CD4-positive, alpha-beta memory T cell (primary cell): Measurements from ENCODE around the gene RFK. TPM values are rescaled to one million over a fixed set of nuclear protein-coding genes. Genes with fewer than 3 reads are reported as not detected.

Source experiments
- CTCF ChIA-PET: fragments of 350-600 bp; sonication (Branson Sonifier 250); formaldehyde crosslinking; loops from one replicate; lab custom pipeline; 2021; ENCODE audit warnings: inconsistent platforms; ENCODE audit not compliant: partially characterized antibody; lab: Charles Lee
- POLR2A ChIA-PET: fragments of 350-600 bp; sonication (Branson Sonifier 250); formaldehyde crosslinking; loops from one replicate; lab custom pipeline; 2021; ENCODE audit not compliant: partially characterized antibody; lab: Charles Lee
- DNase-seq, 5 donors: peaks; one replicate each; pipeline versions ENCODE4 v3.0.0 to v3.0.0-alpha.2; 2020 to 2022; ENCODE audit warnings: mixed read lengths in 1 of 5
- H3K27ac ChIP-seq: one replicate; pipeline ENCODE4 v1.7.0; 2013; ENCODE audit warnings: low read depth, low read length
- H3K27me3 ChIP-seq: 2 replicates; pipeline ENCODE4 v1.7.0; 2013; ENCODE audit warnings: mild to moderate bottlenecking, low read length, moderate library complexity; ENCODE audit not compliant: insufficient read depth
- H3K36me3 ChIP-seq: 2 replicates; pipeline ENCODE4 v1.7.0; 2013; ENCODE audit warnings: mild to moderate bottlenecking, low read length, moderate library complexity; ENCODE audit not compliant: insufficient read depth
- H3K4me1 ChIP-seq: 2 replicates; pipeline ENCODE4 v1.7.0; 2013; ENCODE audit warnings: mild to moderate bottlenecking, low read length, moderate library complexity; ENCODE audit not compliant: insufficient read depth
- H3K4me3 ChIP-seq, 2 donors: one replicate each; pipeline ENCODE4 v1.7.0; 2013; ENCODE audit warnings: low read length in 2 of 2, mild to moderate bottlenecking in 1 of 2
- H3K9me3 ChIP-seq, 2 donors: one replicate each; pipeline ENCODE4 v1.7.0; 2013; ENCODE audit warnings: low read length in 2 of 2, control low read depth in 1 of 2; ENCODE audit not compliant: control insufficient read depth in 1 of 2
- H3K27ac Mint-ChIP-seq, 7 donors: one replicate each; pipeline ENCODE4 v1.8.0; 2020 to 2021; ENCODE audit warnings: mixed read lengths in 7 of 7, mild to moderate bottlenecking in 6 of 7, inconsistent platforms in 3 of 7, moderate library complexity in 3 of 7
- H3K27me3 Mint-ChIP-seq, 2 donors: one replicate each; pipeline ENCODE4 v1.8.0; 2020 to 2021; ENCODE audit warnings: mixed read lengths in 2 of 2
- H3K36me3 Mint-ChIP-seq, 2 donors: one replicate each; pipeline ENCODE4 v1.8.0; 2020 to 2021; ENCODE audit warnings: mixed read lengths in 2 of 2, inconsistent platforms in 1 of 2, mild to moderate bottlenecking in 1 of 2
- H3K4me1 Mint-ChIP-seq, 4 donors: one replicate each; pipeline ENCODE4 v1.8.0; 2020 to 2021; ENCODE audit warnings: mixed read lengths in 4 of 4, mild to moderate bottlenecking in 1 of 4
- H3K4me3 Mint-ChIP-seq, 8 donors: one replicate each; pipeline ENCODE4 v1.8.0; 2020 to 2021; ENCODE audit warnings: mixed read lengths in 8 of 8, mild to moderate bottlenecking in 7 of 8, moderate library complexity in 6 of 8, inconsistent platforms in 3 of 8
- H3K9me3 Mint-ChIP-seq, 8 donors: one replicate each; pipeline ENCODE4 v1.8.0; 2020 to 2021; ENCODE audit warnings: mixed read lengths in 8 of 8, mild to moderate bottlenecking in 5 of 8, inconsistent platforms in 3 of 8, moderate library complexity in 1 of 8
- intact Hi-C: fragments of 100-400 bp; cut with micrococcal nuclease; formaldehyde crosslinking; loops from one replicate; pipeline ENCODE4 v1.15.1; 2023
- polyA plus RNA-seq, 2 donors: library from polyadenylated mRNA; unstranded; fragments of 300-500 nt; fragmentation: Illumina TruSeq; gene quantifications; one replicate each; pipeline ENCODE4 v1.2.3, GENCODE V29; 2021
- total RNA-seq, 2 experiments: library from RNA; stranded (reverse); gene quantifications; one replicate each; pipeline ENCODE4 v1.2.3, GENCODE V29; 2021

The RFK gene
- total and polyA plus RNA-seq, 4 experiments from 2014 or later, result 13.5 to 42.9 (median 22.6) TPM

DNA sequence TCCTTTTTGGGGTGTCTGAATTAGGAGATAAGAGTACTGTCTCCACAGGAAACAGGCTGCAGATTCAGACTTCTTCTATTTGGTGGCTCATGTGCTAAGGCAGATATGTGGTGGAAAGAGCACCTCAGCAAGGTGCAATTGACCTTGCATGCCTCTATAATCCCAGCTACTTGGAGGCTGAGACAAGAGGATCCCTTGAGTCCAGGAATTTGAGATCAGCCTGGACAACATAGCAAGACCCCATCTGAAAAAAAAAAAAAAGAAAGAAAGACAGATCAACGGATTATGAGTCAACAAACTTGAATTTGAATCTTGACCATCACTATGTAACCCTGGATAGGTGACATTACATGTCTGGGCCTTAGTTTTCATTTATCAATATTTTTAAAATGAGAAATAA, 44.4 kb downstream of the RFK start:
- ChIA-PET CTCF (no interaction called here), POLR2A (no interaction called here)
- no peaks in the 10 kb centered on the region for H3K9me3 Mint-ChIP-seq
- Histone ChIP-seq H3K4me3 (no peak overlapping the region), H3K36me3 (no peaks in the 10 kb centered on the region), H3K27me3 (no peaks in the 10 kb centered on the region), H3K9me3 (no peaks in the 10 kb centered on the region), H3K4me1 (no peaks in the 10 kb centered on the region), H3K27ac (no peak overlapping the region)
- no peak overlapping the region for H3K27ac Mint-ChIP-seq
- H3K4me1 Mint-ChIP-seq, result no peaks in the 10 kb centered on the region
- intact Hi-C loops, result loop anchor here (5.0 kb wide), 1 partner anchor 757 kb away; no protein-coding TSS in a partner anchor
- peaks cover 7 to 10% of the 10 kb centered on the region in 2 donors for H3K27me3 Mint-ChIP-seq
- H3K36me3 Mint-ChIP-seq, result no peaks in the 10 kb centered on the region
- no peak overlapping the region for H3K4me3 Mint-ChIP-seq
- DNase-seq, result no peak

DNA sequence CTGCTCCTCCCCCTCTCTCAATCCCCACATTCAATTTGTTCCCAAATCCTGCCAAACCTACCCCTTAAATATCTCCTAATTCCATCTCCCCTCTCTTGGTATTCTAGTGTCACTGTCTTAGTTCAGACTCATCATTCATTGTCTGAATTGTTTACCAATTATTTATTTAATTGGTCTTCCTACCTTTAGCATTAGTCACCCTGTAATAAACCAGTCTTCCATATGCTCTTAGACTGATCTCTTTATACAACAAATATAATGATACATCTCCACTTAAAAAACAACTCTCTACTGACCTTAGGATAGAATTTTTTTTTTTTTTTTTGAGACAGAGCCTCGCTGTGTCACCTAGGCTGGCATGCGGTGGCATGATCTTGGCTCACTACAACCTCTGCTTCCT, 51.4 kb downstream of the RFK start:
- H3K4me1 Mint-ChIP-seq, result no peaks in the 10 kb centered on the region
- Histone ChIP-seq H3K9me3 (no peaks in the 10 kb centered on the region), H3K4me3 (no peak overlapping the region), H3K27ac (no peak overlapping the region), H3K27me3 (no peaks in the 10 kb centered on the region), H3K36me3 (no peaks in the 10 kb centered on the region), H3K4me1 (no peaks in the 10 kb centered on the region)
- no peaks in the 10 kb centered on the region for H3K36me3 Mint-ChIP-seq
- H3K4me3 Mint-ChIP-seq, result no peak overlapping the region
- no peak overlapping the region for H3K27ac Mint-ChIP-seq
- peaks cover 17% of the 10 kb centered on the region in 2 donors for H3K27me3 Mint-ChIP-seq
- DNase-seq, result no peak
- peaks cover 0 to 7% (median 3%) of the 10 kb centered on the region in 8 donors for H3K9me3 Mint-ChIP-seq
- intact Hi-C loops, result no loop called here
- ChIA-PET CTCF (no interaction called here), POLR2A (no interaction called here)

DNA sequence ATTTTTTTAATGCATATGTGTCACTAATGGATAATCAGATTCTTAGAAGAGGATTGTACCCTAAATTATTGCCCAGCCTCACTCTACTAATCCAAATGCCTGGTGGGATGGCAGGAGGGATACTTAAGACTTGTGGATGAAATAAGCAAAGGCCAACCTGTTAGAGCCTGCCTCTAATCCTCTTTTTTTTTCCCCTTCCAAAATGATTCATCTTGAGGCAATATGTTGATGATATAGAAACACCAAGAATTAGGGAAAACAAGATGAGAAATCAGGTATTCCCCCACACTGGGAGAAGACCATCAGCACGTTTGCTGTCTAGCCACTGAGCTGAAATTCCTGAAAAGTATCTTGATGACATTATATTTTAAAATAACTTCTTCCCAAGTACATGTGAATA, 52.0 kb downstream of the RFK start:
- H3K4me1 Mint-ChIP-seq, result no peaks in the 10 kb centered on the region
- H3K4me3 ChIP-seq, result no peak overlapping the region
- H3K36me3 ChIP-seq, result no peaks in the 10 kb centered on the region
- intact Hi-C loops, result no loop called here
- H3K4me3 Mint-ChIP-seq, result no peak overlapping the region
- ChIA-PET CTCF (no interaction called here), POLR2A (no interaction called here)
- H3K36me3 Mint-ChIP-seq, result no peaks in the 10 kb centered on the region
- peaks cover 17 to 18% of the 10 kb centered on the region in 2 donors for H3K27me3 Mint-ChIP-seq
- no peaks in the 10 kb centered on the region for H3K4me1 ChIP-seq
- peaks cover 0 to 7% (median 3%) of the 10 kb centered on the region in 8 donors for H3K9me3 Mint-ChIP-seq
- no peaks in the 10 kb centered on the region for H3K27me3 ChIP-seq
- no peaks in the 10 kb centered on the region for H3K9me3 ChIP-seq
- no peak for DNase-seq
- H3K27ac ChIP-seq, result no peak overlapping the region
- no peak overlapping the region for H3K27ac Mint-ChIP-seq

DNA sequence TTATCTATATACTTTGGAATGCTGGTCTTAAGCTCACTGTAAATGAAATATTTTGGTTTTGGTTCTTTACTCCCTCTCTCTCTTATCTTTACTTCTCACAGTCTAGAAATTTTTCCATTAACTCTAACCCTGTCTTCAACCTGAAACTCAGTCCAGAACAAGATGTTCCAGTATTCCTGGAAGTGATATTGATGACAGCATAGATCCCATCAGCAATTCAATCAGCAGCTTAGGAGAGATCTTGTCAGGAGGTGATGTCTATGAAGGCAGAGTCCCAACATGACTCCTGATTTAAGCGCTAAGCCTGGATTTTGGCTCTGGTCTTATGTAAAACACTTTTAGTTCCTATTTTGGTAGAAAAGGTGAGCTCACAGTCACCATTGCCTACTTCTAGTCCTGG, 52.6 kb downstream of the RFK start:
- Mint-ChIP-seq H3K27me3 (peaks cover 14 to 18% of the 10 kb centered on the region in 2 donors), H3K4me3 (no peak overlapping the region), H3K4me1 (no peaks in the 10 kb centered on the region), H3K9me3 (peaks cover 0 to 7% (median 3%) of the 10 kb centered on the region in 8 donors), H3K36me3 (no peaks in the 10 kb centered on the region), H3K27ac (no peak overlapping the region)
- H3K27ac ChIP-seq, result no peak overlapping the region
- ChIA-PET POLR2A (no interaction called here), CTCF (no interaction called here)
- no peaks in the 10 kb centered on the region for H3K27me3 ChIP-seq
- no peaks in the 10 kb centered on the region for H3K4me1 ChIP-seq
- no peaks in the 10 kb centered on the region for H3K36me3 ChIP-seq
- H3K4me3 ChIP-seq, result no peak overlapping the region
- intact Hi-C loops, result no loop called here
- no peak for DNase-seq
- no peaks in the 10 kb centered on the region for H3K9me3 ChIP-seq

DNA sequence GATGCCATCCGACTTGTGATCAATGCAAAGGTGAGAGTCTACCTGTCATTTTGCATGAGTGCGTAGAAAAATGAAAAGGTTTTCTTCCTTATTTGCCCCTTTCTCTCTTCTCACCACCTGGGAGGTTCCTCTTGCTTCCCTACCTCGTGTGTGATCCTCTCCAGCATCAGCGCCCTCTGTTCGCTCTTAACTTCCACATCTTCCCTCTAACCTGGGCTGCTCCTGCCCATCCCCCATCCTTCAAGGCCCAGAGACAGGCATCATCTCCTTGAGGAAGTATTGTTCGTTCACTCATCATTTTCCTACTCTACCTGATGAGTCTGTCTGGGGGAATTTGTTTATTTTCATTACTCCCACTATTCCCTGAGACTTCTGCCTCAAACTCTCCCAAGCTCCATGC, 55.8 kb downstream of the RFK start:
- POLR2A ChIA-PET, result no interaction called here

DNA sequence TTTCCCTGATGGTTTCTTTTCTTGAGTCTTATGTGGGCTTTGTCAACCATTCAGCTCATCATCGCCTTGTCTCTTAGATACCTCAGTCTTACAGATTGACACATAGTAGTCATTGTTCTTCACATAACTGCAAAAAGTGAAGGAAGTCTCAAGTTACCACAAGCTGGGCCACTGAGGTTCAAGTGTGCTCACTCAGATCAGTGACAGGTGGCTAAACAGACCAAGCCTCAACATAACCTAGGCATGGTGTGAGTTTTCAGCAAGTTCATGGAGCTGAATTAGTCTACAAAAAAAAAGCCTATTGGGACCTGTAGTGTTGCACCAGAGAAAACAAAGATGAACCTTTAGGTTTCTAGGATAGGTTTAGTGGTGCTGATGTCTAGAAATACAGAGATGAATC, 58.2 kb downstream of the RFK start:
- H3K27me3 ChIP-seq, result no peaks in the 10 kb centered on the region
- H3K36me3 ChIP-seq, result no peaks in the 10 kb centered on the region
- H3K36me3 Mint-ChIP-seq, result no peaks in the 10 kb centered on the region
- peaks cover 0 to 2% (median 0%) of the 10 kb centered on the region in 8 donors for H3K9me3 Mint-ChIP-seq
- H3K4me3 ChIP-seq, result no peak overlapping the region
- no peak overlapping the region for H3K4me3 Mint-ChIP-seq
- H3K9me3 ChIP-seq, result no peaks in the 10 kb centered on the region
- H3K27me3 Mint-ChIP-seq, result peaks cover 9 to 15% of the 10 kb centered on the region in 2 donors
- POLR2A ChIA-PET, result no interaction called here
- H3K27ac Mint-ChIP-seq, result no peak overlapping the region
- intact Hi-C loops, result no loop called here
- CTCF ChIA-PET, result no interaction called here
- no peak for DNase-seq
- no peaks in the 10 kb centered on the region for H3K4me1 Mint-ChIP-seq
- no peak overlapping the region for H3K27ac ChIP-seq
- H3K4me1 ChIP-seq, result no peaks in the 10 kb centered on the region

More for the DNA sequence above, 55.8 kb downstream of the RFK start:
- no peak overlapping the region for H3K27ac Mint-ChIP-seq
- H3K4me3 Mint-ChIP-seq, result no peak overlapping the region
- H3K4me1 Mint-ChIP-seq, result no peaks in the 10 kb centered on the region
- intact Hi-C loops, result no loop called here
- no peak overlapping the region for H3K27ac ChIP-seq
- H3K9me3 Mint-ChIP-seq, result peaks cover 0 to 2% (median 0%) of the 10 kb centered on the region in 8 donors
- DNase-seq, result no peak
- no peaks in the 10 kb centered on the region for H3K36me3 ChIP-seq
- H3K4me1 ChIP-seq, result no peaks in the 10 kb centered on the region
- H3K27me3 ChIP-seq, result no peaks in the 10 kb centered on the region
- no peaks in the 10 kb centered on the region for H3K9me3 ChIP-seq
- H3K36me3 Mint-ChIP-seq, result no peaks in the 10 kb centered on the region
- H3K4me3 ChIP-seq, result no peak overlapping the region
- H3K27me3 Mint-ChIP-seq, result peaks cover 9 to 15% of the 10 kb centered on the region in 2 donors
- CTCF ChIA-PET, result no interaction called here

Other genes starting within 250 kb of the RFK start
- gene GCNT1, start 64.8 kb upstream of the RFK start, total RNA-seq, result 1 to 10 TPM; 3.4 to 5.8 TPM
- 1 to 10 TPM; 9.2 to 9.3 TPM for gene GCNT1, start 64.8 kb upstream of the RFK start, polyA plus RNA-seq